NCI-H1930 (cell line): ENCODE data around the gene MS4A6E.
"Not testable (repeated sequence)": the region's sequence is repeated elsewhere in the genome, so short reads cannot be mapped to it uniquely, and the experiment has no call there.

Experiments used
- DNase-seq, 2 experiments: peaks; one replicate each; lab custom pipeline; 2025; lab: John Stamatoyannopoulos, UW

Gene MS4A6E

DNA sequence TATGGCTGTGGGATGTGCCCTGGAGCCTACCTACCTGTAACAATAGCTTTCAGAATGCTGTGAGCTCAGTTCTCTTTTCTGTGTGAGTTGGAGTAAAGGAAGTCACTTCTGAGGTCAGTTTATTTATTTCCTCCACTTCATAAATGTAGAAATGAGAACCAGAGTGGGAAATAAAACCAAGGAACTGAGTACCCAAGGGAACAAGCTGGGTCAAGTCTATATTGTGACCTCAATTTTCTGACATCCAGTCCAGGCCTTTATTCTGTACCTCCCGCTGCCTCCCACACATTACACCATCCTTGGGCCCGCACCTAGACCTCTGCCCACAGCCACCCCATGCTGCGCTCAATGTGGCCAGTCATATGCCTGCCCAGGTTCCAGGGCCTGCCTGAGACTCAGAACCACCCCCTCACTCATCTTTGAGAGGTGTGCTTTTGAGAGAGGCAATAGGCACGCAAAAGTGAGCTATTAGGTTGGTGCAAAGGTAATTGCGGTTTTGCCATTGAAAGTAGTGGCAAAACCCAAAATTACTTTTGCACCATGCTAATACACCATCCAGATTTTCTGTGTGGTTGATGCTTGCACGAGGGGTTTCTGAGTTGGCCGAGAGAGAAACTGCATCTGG lies 9.8 kb downstream of the MS4A6E start:
- DNase-seq, result no peak

DNA sequence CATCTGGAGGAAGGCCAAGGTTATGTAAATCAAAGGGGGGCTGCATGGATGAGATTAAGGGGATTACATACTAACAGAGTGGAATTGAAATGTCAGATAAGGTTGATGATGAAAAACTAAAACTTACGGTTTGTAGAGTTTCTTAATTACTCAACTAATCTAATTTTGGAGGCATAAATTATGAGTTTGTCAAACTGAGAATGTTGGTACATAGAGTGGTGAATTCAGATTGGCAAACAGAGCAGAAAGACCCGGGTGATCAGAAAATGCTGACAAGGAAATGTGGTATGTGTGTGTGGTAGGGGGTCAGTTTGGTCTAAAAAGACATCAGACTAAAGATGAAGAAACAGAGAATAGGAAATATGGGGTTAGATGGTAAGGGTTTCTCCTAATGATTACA lies 11.0 kb downstream of the MS4A6E start:
- DNase-seq, result no peak

DNA sequence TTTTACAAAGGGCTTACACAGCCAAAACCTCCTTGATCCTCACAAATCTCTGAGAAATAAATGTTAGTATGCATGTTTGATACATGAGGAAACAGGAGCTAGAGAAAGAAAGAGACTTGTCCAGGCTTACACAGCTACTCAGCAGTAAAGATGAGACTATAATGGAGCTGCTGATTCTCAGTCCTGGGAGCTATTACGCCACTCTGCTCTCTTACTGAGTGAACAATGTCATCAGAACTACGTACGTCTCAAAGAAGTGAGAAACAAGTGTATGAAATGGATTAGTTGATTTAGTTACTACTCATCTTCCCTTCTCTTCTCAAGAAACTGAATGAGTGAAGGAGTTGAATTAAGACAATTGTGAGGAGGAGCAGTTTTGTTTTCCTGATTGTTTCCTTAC lies 12.3 kb downstream of the MS4A6E start:
- DNase-seq, result no peak

- DNase-seq, result no peak
These were observed 16.1 kb downstream of the MS4A6E start for GRCh38 chr11:60343094-60343704.

- DNase-seq, result no peak
These were observed 17.1 kb downstream of the MS4A6E start for GRCh38 chr11:60344146-60344545.

DNA sequence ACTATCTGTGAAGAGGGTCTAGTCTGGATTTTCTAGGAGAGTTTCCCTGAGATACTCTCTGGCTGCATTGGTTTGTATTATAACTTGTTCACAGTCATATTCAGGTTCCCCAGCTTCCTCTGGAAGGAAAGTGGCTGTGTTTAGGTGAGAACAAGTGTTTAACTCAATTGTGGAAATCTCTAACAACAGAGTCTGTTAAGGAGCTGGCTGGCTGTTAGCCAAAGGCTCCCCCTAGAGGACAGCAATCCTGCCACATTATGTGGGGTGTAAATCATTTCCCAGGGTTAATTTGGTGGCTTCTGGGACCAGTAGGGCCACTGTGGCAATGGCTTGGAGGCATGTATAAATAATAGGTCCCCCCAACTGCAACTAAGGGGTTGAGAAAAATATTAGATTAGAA lies 18.4 kb downstream of the MS4A6E start:
- DNase-seq, result peak in 1 of 2 experiments; percentile 3

- DNase-seq, result no peak
These were observed 20.2 kb downstream of the MS4A6E start for GRCh38 chr11:60347084-60347797.

- peak in 1 of 2 experiments; percentile 3 for DNase-seq
These were observed 21.1 kb downstream of the MS4A6E start for GRCh38 chr11:60348116-60348515.

DNA sequence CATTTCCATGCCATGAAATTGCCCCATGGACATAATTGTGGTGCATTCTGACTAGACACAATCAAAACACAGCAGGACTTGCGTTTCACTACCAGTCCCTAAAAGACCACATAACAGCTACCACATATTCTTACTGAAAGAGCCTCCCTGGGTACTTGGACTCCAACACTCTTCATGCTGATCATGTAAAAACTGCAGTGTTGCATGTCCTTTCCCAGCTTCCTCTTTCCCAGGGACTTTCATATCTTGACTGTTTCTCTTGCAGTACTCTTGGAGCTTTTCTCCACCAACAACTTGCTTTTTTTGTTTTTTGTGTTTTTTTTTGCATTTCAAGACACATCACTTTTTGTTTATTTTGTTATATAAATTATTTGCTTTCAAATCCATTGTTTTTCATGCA lies 22.9 kb downstream of the MS4A6E start:
- no peak for DNase-seq

- no peak for DNase-seq
These were observed 30.7 kb downstream of the MS4A6E start for GRCh38 chr11:60357771-60358170.

GRCh38 chr11:60360621-60361020 lies 33.6 kb downstream of the MS4A6E start:
- DNase-seq, result no peak

DNA sequence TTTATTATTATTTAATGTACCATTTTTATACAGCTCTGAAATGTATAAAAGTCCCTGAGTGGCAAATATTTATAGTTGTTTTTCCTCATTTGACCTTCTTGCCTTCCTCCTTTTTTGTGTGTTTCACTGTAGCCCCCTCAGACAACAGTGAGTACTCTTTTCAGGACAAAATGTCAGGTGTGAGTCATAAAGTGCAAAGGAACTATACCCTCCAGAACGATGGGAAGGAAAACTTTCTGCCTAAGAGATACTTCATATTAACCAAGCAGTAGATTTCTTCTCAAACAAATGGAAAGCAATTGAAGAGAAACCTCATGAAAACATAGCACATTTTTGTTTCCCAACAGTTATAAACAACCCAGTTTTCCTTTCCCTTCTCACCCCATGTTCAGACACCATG lies 35.2 kb downstream of the MS4A6E start:
- DNase-seq, result no peak

DNA sequence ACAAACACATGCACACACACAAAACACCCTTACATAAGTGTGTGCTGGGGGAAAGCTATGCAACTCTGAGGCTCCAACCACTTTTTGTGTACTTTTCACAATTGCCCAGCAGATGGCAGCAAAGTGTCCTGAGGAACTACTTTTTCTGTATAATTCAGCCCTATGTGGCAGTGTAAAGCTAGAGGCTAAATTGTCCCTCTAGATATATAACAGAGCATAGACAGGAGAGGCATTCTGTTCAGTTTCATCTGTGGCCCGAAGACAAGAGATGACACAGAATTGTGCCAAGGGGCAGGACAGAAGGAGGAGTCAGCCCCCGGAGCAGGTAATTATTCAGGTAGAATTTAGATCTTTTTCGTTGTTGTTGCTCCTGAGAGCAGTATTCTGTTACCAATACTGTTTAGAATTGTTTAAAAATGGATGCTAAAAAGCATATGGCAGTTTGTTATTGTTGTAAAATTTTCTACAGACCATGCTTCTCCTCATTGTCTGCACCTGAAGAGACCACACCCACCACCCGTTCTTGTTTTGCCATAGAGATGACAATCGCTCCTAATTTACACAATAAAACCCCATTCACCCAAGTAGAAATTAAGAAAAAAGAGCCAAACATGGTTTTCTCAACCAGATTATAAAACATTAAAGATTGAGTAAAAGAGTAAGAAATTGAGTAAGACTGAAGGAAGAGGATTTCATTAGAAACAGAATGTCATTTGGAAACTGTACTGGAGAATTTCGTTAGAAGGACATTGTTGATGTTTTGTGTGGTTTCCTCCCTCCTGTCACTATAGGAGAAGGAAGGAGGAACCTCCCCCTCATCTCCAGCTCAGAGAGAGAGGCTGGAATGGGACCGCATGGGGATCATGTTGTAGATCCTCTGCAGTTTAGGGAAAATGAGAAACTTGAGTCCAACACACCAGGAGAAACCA lies 36.8 kb downstream of the MS4A6E start:
- DNase-seq, result peak; percentile 18 to 68

GRCh38 chr11:60366262-60366904 lies 39.3 kb downstream of the MS4A6E start:
- not testable (repeated sequence) for DNase-seq

DNA sequence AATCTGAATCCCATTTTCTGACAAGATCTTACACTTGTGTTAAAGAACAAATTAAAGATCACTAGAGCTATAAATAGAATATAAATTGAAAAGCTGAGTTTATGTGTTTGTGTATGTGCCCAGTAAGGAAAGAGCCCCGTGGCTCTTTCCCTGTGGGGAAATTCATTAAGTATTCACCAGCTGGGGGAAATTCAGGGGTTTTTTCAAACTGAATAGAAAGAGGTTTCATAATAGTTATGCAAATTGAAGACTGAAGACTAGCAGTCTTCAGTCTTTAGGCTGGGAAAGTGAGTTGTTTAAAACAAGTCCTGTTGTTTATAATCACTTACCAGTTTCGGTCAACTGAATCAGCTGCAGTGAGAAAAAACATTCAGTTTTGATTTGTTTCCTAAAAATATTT lies 40.0 kb downstream of the MS4A6E start:
- no peak for DNase-seq

DNA sequence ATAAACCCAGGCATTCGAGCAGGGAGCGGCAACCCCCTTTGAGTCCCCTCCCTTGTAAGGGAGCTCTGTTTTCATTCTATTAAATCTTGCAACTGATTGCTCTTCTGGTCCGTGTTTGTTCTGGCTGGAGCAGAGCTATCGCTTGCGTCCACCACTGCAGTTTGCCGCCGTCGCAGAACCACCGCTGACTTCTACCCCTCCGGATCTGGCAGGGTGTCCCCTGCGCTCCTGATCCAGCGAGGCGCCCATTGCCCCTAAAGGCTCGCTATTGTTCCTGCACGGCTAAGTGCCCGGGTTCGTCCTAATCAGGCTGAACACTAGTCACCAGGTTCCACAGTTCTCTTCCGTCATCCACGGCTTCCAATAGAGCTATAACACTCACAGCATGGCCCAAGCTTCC lies 40.8 kb downstream of the MS4A6E start:
- no peak for DNase-seq

- no peak for DNase-seq
These were observed 43.3 kb downstream of the MS4A6E start for GRCh38 chr11:60370252-60370810.

DNA sequence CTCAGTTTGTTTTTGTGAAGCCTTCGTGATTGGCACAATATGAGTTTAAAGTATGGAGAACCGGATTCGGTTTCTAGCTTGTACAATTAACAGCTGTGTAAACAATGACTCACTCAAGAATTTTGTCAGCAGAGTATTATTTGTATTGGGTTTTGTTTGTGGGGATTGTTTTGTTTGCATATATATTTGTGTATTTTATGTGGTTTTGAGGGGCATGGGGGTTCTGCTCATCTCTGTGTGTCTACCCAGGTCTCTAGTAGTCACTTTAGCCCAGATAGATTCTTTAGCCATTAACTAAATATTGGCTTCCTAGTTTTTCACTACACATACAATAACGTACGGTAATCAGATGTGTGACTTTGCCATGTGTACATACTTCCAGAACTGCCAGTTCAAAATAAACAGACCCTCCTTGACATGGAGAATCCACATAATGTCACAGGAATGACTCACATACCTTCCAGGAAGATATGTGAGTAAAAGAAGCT lies 43.8 kb downstream of the MS4A6E start:
- DNase-seq, result peak; percentile 28 to 85

- no peak for DNase-seq
These were observed 44.3 kb downstream of the MS4A6E start for GRCh38 chr11:60371386-60371785.

GRCh38 chr11:60371854-60372253 lies 44.8 kb downstream of the MS4A6E start:
- no peak for DNase-seq

DNA sequence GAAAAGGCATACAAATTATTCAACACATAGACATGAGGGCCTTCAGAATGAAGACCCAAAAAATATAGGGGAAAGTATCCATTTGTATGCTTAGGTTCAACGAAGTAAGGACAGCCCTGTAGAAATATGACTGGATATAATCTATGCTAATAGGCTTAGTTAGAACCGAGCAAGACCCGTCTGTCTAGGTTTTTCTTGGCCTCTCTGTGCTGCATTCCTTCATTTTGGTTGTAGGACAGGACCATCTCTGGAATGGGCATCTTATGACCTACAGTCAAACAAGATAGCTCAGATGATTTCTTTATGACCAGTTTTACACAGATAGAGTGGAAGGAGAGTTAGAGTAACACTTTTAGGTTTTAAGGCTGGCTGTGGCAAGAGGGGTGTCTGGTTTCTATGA lies 45.7 kb downstream of the MS4A6E start:
- DNase-seq, result no peak
